GM18499 (cell line): ENCODE measurements around the gene NCOR1.
"Not testable (repeated sequence)": the region's sequence is repeated elsewhere in the genome, so short reads cannot be mapped to it uniquely, and the experiment has no call there.

Source experiments
- ATAC-seq: cut with Tn5 transposase; IDR thresholded peaks from one replicate; pipeline ENCODE4 v1.9.1; 2021; ENCODE audit warnings: moderate number of reproducible peaks; ENCODE audit not compliant: insufficient read depth, unreplicated experiment

Gene NCOR1

GRCh38 chr17:16152326-16152725, 63.0 kb downstream of the NCOR1 start:
- not testable (repeated sequence) for ATAC-seq

- ATAC-seq, result no peak
Measured at GRCh38 chr17:16150251-16150856, 65.0 kb downstream of the NCOR1 start.

- ATAC-seq, result no peak
Measured at GRCh38 chr17:16148596-16148995, 66.7 kb downstream of the NCOR1 start.

GRCh38 chr17:16145319-16145890, 69.9 kb downstream of the NCOR1 start:
- ATAC-seq, result not testable (repeated sequence)

GRCh38 chr17:16141685-16142084, 73.6 kb downstream of the NCOR1 start:
- ATAC-seq, result no peak

GRCh38 chr17:16140854-16141253, 74.5 kb downstream of the NCOR1 start:
- ATAC-seq, result no peak

GRCh38 chr17:16135461-16135860, 79.9 kb downstream of the NCOR1 start:
- no peak for ATAC-seq

- ATAC-seq, result no peak
Measured at GRCh38 chr17:16131593-16131992, 83.7 kb downstream of the NCOR1 start.

GRCh38 chr17:16129441-16130205, 85.7 kb downstream of the NCOR1 start:
- ATAC-seq, result no peak

- no peak for ATAC-seq
Measured at GRCh38 chr17:16123531-16123930, 91.8 kb downstream of the NCOR1 start.

GRCh38 chr17:16122697-16123434, 92.5 kb downstream of the NCOR1 start:
- ATAC-seq, result no peak

GRCh38 chr17:16121915-16122314, 93.4 kb downstream of the NCOR1 start:
- no peak for ATAC-seq

GRCh38 chr17:16120937-16121336, 94.4 kb downstream of the NCOR1 start:
- no peak for ATAC-seq

- no peak for ATAC-seq
Measured at GRCh38 chr17:16117149-16117548, 98.2 kb downstream of the NCOR1 start.

GRCh38 chr17:16115077-16115698, 100.1 kb downstream of the NCOR1 start:
- ATAC-seq, result not testable (repeated sequence)

- ATAC-seq, result no peak
Measured at GRCh38 chr17:16108871-16109270, 106.5 kb downstream of the NCOR1 start.

- no peak for ATAC-seq
Measured at GRCh38 chr17:16108386-16108785, 106.9 kb downstream of the NCOR1 start.

- no peak for ATAC-seq
Measured at GRCh38 chr17:16107165-16107770, 108.1 kb downstream of the NCOR1 start.

- ATAC-seq, result no peak
Measured at GRCh38 chr17:16106161-16106891, 109.0 kb downstream of the NCOR1 start.
